H9 (cell line): ENCODE results near the gene WDR87. TPM values are rescaled to one million over a fixed set of nuclear protein-coding genes. Genes with fewer than 3 reads are reported as not detected.

Experiments used
- DNase-seq: peaks from one replicate; pipeline ENCODE4 v3.0.0-alpha.2; 2017
- H2AFZ ChIP-seq: one replicate; pipeline ENCODE4 v1.6.1; 2013; ENCODE audit warnings: mild to moderate bottlenecking, low read length, control low read depth, moderate library complexity
- H2AK5ac ChIP-seq: 2 replicates; pipeline ENCODE4 v1.6.1; 2013; ENCODE audit warnings: low read length, control low read depth, mixed read lengths; ENCODE audit not compliant: insufficient read length
- H2BK120ac ChIP-seq: one replicate; pipeline ENCODE4 v1.6.1; 2013; ENCODE audit warnings: low read depth, mild to moderate bottlenecking, low read length, control low read depth, inconsistent platforms; ENCODE audit not compliant: poor library complexity, severe bottlenecking
- H2BK12ac ChIP-seq: 2 replicates; pipeline ENCODE4 v1.6.1; 2013; ENCODE audit warnings: low read length, control low read depth, mixed read lengths, low read depth; ENCODE audit not compliant: insufficient read length
- H2BK15ac ChIP-seq: 2 replicates; pipeline ENCODE4 v1.6.1; 2013; ENCODE audit warnings: low read depth, low read length, control low read depth
- H2BK20ac ChIP-seq: one replicate; pipeline ENCODE4 v1.6.1; 2013; ENCODE audit warnings: low read depth, mild to moderate bottlenecking, low read length, control low read depth, inconsistent platforms; ENCODE audit not compliant: poor library complexity, severe bottlenecking
- H2BK5ac ChIP-seq: 2 replicates; pipeline ENCODE4 v1.6.1; 2013; ENCODE audit warnings: low read length, control low read depth, mixed read lengths; ENCODE audit not compliant: insufficient read length
- H3K14ac ChIP-seq: 2 replicates; pipeline ENCODE4 v1.6.1; 2013; ENCODE audit warnings: low read length, control low read depth; ENCODE audit not compliant: insufficient read depth
- H3K18ac ChIP-seq: 2 replicates; pipeline ENCODE4 v1.6.1; 2013; ENCODE audit warnings: low read depth, mild to moderate bottlenecking, mixed read lengths, low read length, control low read depth; ENCODE audit not compliant: insufficient read length
- H3K23ac ChIP-seq: 2 replicates; pipeline ENCODE4 v1.6.1; 2013; ENCODE audit warnings: low read length, control low read depth, mixed read lengths, low read depth; ENCODE audit not compliant: insufficient read length
- H3K23me2 ChIP-seq: 2 replicates; pipeline ENCODE4 v1.6.1; 2013; ENCODE audit warnings: low read depth, mild to moderate bottlenecking, mixed read lengths, low read length, control low read depth; ENCODE audit not compliant: insufficient read length, poor library complexity, severe bottlenecking
- H3K27ac ChIP-seq: 2 replicates; pipeline ENCODE4 v1.5.1; 2013; ENCODE audit warnings: low read length, control low read depth, mixed read lengths, low read depth; ENCODE audit not compliant: insufficient read length
- H3K27me3 ChIP-seq: 2 replicates; pipeline ENCODE4 v1.6.1; 2013; ENCODE audit warnings: low read length, control low read depth, inconsistent platforms; ENCODE audit not compliant: insufficient read depth
- H3K4ac ChIP-seq: 2 replicates; pipeline ENCODE4 v1.6.1; 2013; ENCODE audit warnings: low read depth, mild to moderate bottlenecking, control low read depth, inconsistent platforms, low read length, moderate library complexity
- H3K4me1 ChIP-seq: 2 replicates; pipeline ENCODE4 v1.6.1; 2013; ENCODE audit warnings: low read length, control low read depth, inconsistent platforms; ENCODE audit not compliant: insufficient read depth
- H3K4me2 ChIP-seq: 2 replicates; pipeline ENCODE4 v1.6.1; 2013; ENCODE audit warnings: low read length, control low read depth, mixed read lengths; ENCODE audit not compliant: insufficient read length, insufficient read depth
- H3K56ac ChIP-seq: 2 replicates; pipeline ENCODE4 v1.6.1; 2013; ENCODE audit warnings: low read depth, mild to moderate bottlenecking, mixed read lengths, low read length, control low read depth; ENCODE audit not compliant: insufficient read length
- H3K79me1 ChIP-seq: 2 replicates; pipeline ENCODE4 v1.6.1; 2013; ENCODE audit warnings: low read depth, mild to moderate bottlenecking, moderate library complexity, low read length, control low read depth, inconsistent platforms; ENCODE audit not compliant: insufficient read depth, poor library complexity, severe bottlenecking
- H3K79me2 ChIP-seq: 2 replicates; pipeline ENCODE4 v1.6.1; 2013; ENCODE audit warnings: low read length, control low read depth, inconsistent platforms; ENCODE audit not compliant: insufficient read depth
- H3K9ac ChIP-seq: 2 replicates; pipeline ENCODE4 v1.6.1; 2013; ENCODE audit warnings: low read length, control low read depth, mixed read lengths; ENCODE audit not compliant: insufficient read length; ENCODE audit errors: extremely low read depth
- H3K9me3 ChIP-seq: one replicate; pipeline ENCODE4 v1.6.1; 2013; ENCODE audit warnings: low read depth, low read length, inconsistent platforms; ENCODE audit not compliant: control insufficient read depth
- H3T11ph ChIP-seq: one replicate; pipeline ENCODE4 v1.6.1; 2013; ENCODE audit warnings: mild to moderate bottlenecking, low read length, control low read depth, inconsistent platforms
- H4K20me1 ChIP-seq: one replicate; pipeline ENCODE4 v1.6.1; 2013; ENCODE audit not compliant: control insufficient read depth, insufficient read length, insufficient read depth
- H4K5ac ChIP-seq: 2 replicates; pipeline ENCODE4 v1.6.1; 2013; ENCODE audit warnings: low read depth, mild to moderate bottlenecking, mixed read lengths, low read length, control low read depth; ENCODE audit not compliant: insufficient read length
- H4K8ac ChIP-seq: replicated peaks from 2 replicates; pipeline ENCODE4 v1.6.1; 2013; ENCODE audit warnings: low read length, control low read depth, mixed read lengths, low read depth; ENCODE audit not compliant: insufficient read length
- H4K91ac ChIP-seq: 2 replicates; pipeline ENCODE4 v1.6.1; 2013; ENCODE audit warnings: low read depth, mild to moderate bottlenecking, moderate library complexity, mixed read lengths, low read length, control low read depth; ENCODE audit not compliant: insufficient read length
- H3K27ac Mint-ChIP-seq, 3 experiments: 2 replicates in 2 of 3; 3 replicates in 1 of 3; pipeline ENCODE4 v1.8.0; 2020 to 2021; ENCODE audit warnings: mixed read lengths in 3 of 3, mild to moderate bottlenecking in 1 of 3, moderate library complexity in 1 of 3
- H3K27me3 Mint-ChIP-seq: 2 replicates; pipeline ENCODE4 v1.8.0; 2021; ENCODE audit warnings: low read depth, mild to moderate bottlenecking, moderate library complexity, mixed read lengths
- H3K36me3 Mint-ChIP-seq, 3 experiments: 2 replicates in 2 of 3; 3 replicates in 1 of 3; pipeline ENCODE4 v1.8.0; 2020 to 2021; ENCODE audit warnings: low read depth in 3 of 3, mixed read lengths in 3 of 3; ENCODE audit not compliant: insufficient read depth in 1 of 3
- H3K4me1 Mint-ChIP-seq, 2 experiments: 2 replicates each; pipeline ENCODE4 v1.8.0; 2020; ENCODE audit warnings: mixed read lengths in 2 of 2
- H3K4me3 Mint-ChIP-seq, 2 experiments: 2 replicates in 1 of 2; 3 replicates in 1 of 2; pipeline ENCODE4 v1.8.0; 2020 to 2021; ENCODE audit warnings: mild to moderate bottlenecking in 2 of 2, mixed read lengths in 2 of 2, moderate library complexity in 1 of 2
- H3K9me3 Mint-ChIP-seq, 2 experiments: 2 replicates in 1 of 2; 3 replicates in 1 of 2; pipeline ENCODE4 v1.8.0; 2020; ENCODE audit warnings: mild to moderate bottlenecking in 2 of 2, mixed read lengths in 2 of 2, moderate library complexity in 1 of 2
- CTCF ChIP-seq: fragments of 200-600 bp; sonication (generic); conservative IDR thresholded peaks from 3 replicates; pipeline ENCODE4 v1.8.0; 2021; ENCODE audit warnings: antibody characterized with exemption, mild to moderate bottlenecking
- WGBS: extraction: QIAGEN DNeasy Blood & Tissue Kit; methylation state at CpG from one replicate; pipeline ENCODE4 v1.1.7; 2013; ENCODE audit warnings: missing lambda C conversion rate, low lambda C conversion rate, mixed read lengths; ENCODE audit not compliant: insufficient read length; ENCODE audit errors: extremely low coverage; 5-methylcytosine and 5-hydroxymethylcytosine counted together
- total RNA-seq: library from RNA; stranded (reverse); gene quantifications from 2 replicates; pipeline ENCODE4 v1.2.1, GENCODE V29; 2021

The WDR87 gene
- total RNA-seq, 1 experiment from 2014 or later, result not detected

- H3K27me3 Mint-ChIP-seq, result peaks cover 6% of the 10 kb centered on the region
- Histone ChIP-seq H3K4me2 (no peak overlapping the region), H3K9me3 (peaks cover 4% of the 10 kb centered on the region), H4K91ac (no peak overlapping the region), H3K4me1 (no peaks in the 10 kb centered on the region), H3K79me1 (no peaks in the 10 kb centered on the region), H2BK20ac (no peak overlapping the region), H3K18ac (no peak overlapping the region), H2BK15ac (no peak overlapping the region), H4K20me1 (no peaks in the 10 kb centered on the region), H3K79me2 (no peaks in the 10 kb centered on the region), H3T11ph (no peak overlapping the region), H3K4ac (no peak overlapping the region), H3K14ac (no peak overlapping the region), H2BK120ac (no peak overlapping the region), H3K23ac (no peak overlapping the region), H2BK5ac (no peak overlapping the region), H3K27me3 (no peaks in the 10 kb centered on the region), H2AFZ (no peak overlapping the region), H2BK12ac (no peak overlapping the region), H3K56ac (no peak overlapping the region), H3K23me2 (no peaks in the 10 kb centered on the region), H4K5ac (no peak overlapping the region), H3K9ac (no peak overlapping the region), H2AK5ac (no peak overlapping the region), H4K8ac (no peak overlapping the region), H3K27ac (no peak overlapping the region)
- peak overlapping the region in 2 of 3 experiments; percentile 42 to 84; a peak in 3 of 7 replicates for H3K27ac Mint-ChIP-seq
- no peak for DNase-seq
- no peak for TF ChIP-seq CTCF
- peaks cover 17 to 27% of the 10 kb centered on the region in 2 experiments for H3K9me3 Mint-ChIP-seq
- no peak overlapping the region for H3K4me3 Mint-ChIP-seq
- WGBS, result no CpG with 5 or more reads among the region's 3 CpGs
- H3K4me1 Mint-ChIP-seq, result peaks cover 10 to 11% of the 10 kb centered on the region in 2 experiments
- peaks cover 5 to 13% (median 10%) of the 10 kb centered on the region in 3 experiments for H3K36me3 Mint-ChIP-seq
Observed at GRCh38 chr19:37874784-37875183, 31.6 kb downstream of the WDR87 start.
